GM12891 (cell line): ENCODE results near the gene C1QTNF8.

ENCODE experiments used
- POLR2A ChIP-seq: IDR thresholded peaks from 2 replicates; pipeline ENCODE4 v1.6.1; 2011; ENCODE audit warnings: low read depth, low read length, control low read depth
- POLR2AphosphoS5 ChIP-seq: IDR thresholded peaks from 2 replicates; pipeline ENCODE4 v1.6.1; 2011; ENCODE audit warnings: low read depth, low read length, control low read depth
- POU2F2 ChIP-seq: IDR thresholded peaks from 2 replicates; pipeline ENCODE4 v1.6.1; 2011; ENCODE audit warnings: low read depth, mild to moderate bottlenecking, control low read depth, low read length, moderate library complexity
- SPI1 ChIP-seq: IDR thresholded peaks from 2 replicates; pipeline ENCODE4 v1.6.1; 2011; ENCODE audit warnings: low read depth, low read length, control low read depth
- TAF1 ChIP-seq: IDR thresholded peaks from 2 replicates; pipeline ENCODE4 v1.6.1; 2011; ENCODE audit warnings: low read depth, low read length, control low read depth

DNA sequence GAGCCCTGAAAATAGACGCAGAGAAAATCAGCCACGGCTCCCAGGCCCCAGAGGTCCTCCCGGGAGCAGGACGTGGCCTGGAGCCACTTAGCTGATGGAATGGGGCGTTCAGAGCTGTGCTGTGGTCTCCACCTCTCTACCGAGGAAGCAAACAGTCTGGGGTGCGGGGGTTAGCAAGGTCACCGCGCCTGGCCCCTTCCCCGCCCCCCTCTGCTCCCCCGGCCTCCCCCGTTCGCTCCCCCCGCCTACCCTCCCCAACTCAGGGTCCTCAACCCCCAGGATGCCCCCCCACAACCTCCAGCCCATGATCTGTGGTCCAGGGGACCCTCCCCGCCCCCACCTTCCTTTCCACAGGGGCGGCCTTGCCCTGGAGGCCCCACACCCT, 20.6 kb upstream of the C1QTNF8 start:
- no peak for TF ChIP-seq POLR2A
- TF ChIP-seq POLR2AphosphoS5, result no peak
- TF ChIP-seq TAF1, result no peak
- TF ChIP-seq POU2F2, result no peak
- TF ChIP-seq SPI1, result no peak
